ENCODE data around the gene TIAM2.

DNA sequence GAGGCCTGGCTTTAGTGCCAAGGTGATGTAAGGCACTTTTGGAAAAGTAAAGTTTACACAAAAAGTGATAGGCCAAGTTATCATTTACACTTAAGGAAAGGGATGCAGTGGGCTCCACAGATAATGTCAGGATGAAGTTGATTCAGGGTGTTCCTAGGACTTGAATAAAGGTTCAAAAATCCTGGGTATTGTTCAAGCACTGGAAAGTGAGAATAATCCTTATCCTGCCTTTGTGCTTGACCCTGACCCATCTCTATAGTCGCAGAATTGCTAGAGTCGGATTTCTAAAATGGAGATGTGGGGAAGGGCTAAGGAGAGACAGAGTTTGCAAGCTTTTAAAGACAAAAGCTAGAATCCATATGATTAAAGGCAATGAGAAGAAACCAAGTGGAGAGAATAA is 115.6 kb downstream of the TIAM2 start:
- TF ChIP-seq, protein P1, sequence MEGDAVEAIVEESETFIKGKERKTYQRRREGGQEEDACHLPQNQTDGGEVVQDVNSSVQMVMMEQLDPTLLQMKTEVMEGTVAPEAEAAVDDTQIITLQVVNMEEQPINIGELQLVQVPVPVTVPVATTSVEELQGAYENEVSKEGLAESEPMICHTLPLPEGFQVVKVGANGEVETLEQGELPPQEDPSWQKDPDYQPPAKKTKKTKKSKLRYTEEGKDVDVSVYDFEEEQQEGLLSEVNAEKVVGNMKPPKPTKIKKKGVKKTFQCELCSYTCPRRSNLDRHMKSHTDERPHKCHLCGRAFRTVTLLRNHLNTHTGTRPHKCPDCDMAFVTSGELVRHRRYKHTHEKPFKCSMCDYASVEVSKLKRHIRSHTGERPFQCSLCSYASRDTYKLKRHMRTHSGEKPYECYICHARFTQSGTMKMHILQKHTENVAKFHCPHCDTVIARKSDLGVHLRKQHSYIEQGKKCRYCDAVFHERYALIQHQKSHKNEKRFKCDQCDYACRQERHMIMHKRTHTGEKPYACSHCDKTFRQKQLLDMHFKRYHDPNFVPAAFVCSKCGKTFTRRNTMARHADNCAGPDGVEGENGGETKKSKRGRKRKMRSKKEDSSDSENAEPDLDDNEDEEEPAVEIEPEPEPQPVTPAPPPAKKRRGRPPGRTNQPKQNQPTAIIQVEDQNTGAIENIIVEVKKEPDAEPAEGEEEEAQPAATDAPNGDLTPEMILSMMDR (IDR thresholded peaks at IDR 0.05; ENCODE audit: insufficient read depth, low read length): no peak
- TF ChIP-seq POLR2AphosphoS5 (IDR thresholded peaks at IDR 0.05; ENCODE audit: low read depth) (no peak), GABPA (IDR thresholded peaks at IDR 0.05; ENCODE audit: low read depth) (no peak)
